HG03103 (cell line): Measurements from ENCODE around the gene GEMIN2.
A peak's percentile ranks its signal among the peaks of the same experiment; 100 is the strongest.
"Not testable (repeated sequence)": the region's sequence is repeated elsewhere in the genome, so short reads cannot be mapped to it uniquely, and the experiment has no call there.

Source experiments
- ATAC-seq: cut with Tn5 transposase; IDR thresholded peaks from one replicate; pipeline ENCODE4 v1.9.1; 2021; ENCODE audit warnings: low read depth; ENCODE audit not compliant: unreplicated experiment

Gene GEMIN2

DNA sequence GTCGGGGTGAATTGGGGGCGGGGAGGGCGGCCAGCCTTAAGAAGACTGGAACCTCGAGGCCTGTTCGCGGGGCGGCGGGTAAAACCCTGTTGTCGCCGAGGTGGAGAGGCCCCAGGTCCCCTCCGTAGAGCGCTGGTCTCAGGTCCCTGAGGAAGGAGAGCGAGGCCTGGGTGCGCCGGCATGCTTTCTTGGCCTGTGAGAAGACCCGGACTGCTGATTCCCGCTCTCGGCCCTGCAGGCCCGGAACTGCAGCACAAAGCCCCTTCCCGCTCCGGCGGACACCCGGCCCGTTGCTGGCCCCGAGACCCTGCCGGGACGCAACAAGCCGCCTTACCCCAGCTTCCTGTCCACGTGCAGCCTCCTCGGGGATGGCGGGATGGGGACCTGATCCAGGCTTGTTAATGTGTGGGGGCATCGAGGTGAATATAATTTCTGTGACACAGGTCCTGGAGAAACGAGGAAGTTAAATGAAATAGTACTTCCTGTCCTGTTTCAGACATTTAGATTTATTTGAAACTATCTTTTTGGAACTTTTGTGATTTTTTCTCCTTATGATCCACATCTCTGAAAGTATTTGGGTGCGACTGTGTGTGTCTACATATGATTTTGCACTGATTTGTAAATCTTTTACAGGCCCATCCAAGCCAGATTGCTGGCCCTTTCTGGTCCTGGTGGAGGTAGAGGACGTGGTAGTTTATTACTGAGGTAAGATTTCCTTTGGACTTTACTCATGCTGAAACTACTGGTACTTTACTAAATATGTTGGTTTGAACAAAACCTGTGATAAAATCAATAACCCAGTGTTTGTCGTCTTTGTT, 61.5 kb downstream of the GEMIN2 start:
- ATAC-seq: peak; percentile 3

DNA sequence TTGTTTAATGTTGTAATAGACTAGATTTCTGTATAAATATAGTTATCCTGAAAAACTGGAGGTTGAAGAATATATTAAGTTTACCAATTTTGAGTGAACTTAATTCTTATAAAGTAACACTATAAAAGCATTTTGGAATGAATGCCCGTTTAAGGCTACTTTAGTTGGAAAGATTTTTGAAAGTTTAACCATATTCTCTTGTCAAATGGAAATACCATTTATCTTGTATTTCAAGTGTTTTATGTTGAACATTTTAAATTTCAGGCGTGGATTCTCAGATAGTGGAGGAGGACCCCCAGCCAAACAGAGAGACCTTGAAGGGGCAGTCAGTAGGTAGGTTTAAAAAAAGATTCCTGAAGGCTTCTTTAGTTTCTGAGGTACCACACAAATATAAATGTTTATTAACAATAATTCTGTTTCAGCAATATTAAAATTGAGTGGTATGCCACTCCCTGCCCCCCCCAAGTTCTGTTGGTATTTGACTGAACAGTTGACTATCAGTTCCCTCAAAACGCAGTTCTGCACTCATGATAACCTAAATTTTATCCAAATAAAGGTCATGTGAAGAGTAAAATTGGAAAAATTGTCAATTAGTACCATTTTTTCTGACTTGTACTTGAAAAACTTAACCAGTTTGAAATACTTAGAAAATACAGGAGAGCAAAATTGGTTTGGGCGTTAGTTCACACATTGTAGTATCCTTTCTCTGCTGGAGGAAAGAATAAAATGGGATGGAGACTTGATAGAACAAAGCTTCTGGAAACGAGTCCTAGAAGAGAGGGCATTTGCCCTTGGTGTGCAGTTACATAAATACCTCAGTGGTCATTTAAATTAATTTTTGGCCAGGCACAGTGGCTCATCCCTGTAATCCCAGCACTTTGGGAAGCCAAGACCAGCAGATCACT, 62.4 kb downstream of the GEMIN2 start:
- ATAC-seq: no peak

DNA sequence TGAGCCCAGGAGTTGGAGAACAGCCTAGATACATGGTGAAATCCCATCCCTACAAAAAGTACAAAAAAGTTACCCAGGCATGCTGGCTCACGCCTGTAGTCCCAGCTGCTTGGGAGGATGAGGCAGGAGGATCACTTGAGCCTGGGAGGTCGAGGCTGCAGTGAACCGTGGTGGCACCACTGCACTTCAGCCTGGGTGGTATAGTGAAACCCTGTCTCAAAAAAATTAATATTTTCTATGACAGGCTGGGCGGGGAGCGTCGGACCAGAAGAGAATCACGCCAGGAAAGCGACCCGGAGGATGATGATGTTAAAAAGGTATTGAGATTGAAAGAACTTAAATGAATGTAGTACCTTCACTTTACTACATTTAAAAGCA, 63.0 kb downstream of the GEMIN2 start:
- ATAC-seq: no peak

DNA sequence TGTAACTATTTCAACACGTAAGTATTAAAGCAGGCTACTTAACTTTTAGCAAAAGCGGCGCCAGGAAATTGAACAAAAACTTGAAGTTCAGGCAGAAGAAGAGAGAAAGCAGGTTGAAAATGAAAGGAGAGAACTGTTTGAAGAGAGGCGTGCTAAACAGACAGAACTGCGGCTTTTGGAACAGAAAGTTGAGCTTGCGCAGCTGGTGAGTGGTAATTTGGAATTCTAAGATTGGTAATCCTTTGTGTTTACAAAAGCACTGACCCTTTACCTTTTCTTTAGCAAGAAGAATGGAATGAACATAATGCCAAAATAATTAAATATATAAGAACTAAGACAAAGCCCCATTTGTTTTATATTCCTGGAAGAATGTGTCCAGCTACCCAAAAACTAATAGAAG, 64.9 kb downstream of the GEMIN2 start:
- no peak for ATAC-seq

DNA sequence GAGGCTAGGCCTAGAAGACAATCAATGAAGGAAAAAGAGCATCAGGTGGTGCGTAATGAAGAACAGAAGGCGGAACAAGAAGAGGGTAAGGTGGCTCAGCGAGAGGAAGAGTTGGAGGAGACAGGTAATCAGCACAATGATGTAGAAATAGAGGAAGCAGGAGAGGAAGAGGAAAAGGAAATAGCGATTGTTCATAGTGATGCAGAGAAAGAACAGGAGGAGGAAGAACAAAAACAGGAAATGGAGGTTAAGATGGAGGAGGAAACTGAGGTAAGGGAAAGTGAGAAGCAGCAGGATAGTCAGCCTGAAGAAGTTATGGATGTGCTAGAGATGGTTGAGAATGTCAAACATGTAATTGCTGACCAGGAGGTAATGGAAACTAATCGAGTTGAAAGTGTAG, 66.4 kb downstream of the GEMIN2 start:
- ATAC-seq: no peak

DNA sequence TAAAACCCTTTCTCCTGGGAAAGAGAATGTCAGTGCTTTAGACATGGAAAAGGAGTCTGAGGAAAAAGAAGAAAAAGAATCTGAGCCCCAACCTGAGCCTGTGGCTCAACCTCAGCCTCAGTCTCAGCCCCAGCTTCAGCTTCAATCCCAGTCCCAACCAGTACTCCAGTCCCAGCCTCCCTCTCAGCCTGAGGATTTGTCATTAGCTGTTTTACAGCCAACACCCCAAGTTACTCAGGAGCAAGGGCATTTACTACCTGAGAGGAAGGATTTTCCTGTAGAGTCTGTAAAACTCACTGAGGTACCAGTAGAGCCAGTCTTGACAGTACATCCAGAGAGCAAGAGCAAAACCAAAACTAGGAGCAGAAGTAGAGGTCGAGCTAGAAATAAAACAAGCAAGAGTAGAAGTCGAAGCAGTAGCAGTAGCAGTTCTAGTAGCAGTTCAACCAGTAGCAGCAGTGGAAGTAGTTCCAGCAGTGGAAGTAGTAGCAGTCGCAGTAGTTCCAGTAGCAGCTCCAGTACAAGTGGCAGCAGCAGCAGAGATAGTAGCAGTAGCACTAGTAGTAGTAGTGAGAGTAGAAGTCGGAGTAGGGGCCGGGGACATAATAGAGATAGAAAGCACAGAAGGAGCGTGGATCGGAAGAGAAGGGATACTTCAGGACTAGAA, 67.0 kb downstream of the GEMIN2 start:
- no peak for ATAC-seq

DNA sequence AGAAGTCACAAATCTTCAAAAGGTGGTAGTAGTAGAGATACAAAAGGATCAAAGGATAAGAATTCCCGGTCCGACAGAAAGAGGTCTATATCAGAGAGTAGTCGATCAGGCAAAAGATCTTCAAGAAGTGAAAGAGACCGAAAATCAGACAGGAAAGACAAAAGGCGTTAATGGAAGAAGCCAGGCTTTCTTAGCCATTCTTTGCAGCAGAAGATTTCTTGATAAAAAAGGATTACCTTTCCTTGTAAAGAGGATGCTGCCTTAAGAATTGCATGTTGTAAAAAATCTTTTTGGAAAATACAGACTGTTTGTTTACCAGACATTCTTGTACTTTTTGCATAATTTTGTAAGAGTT, 67.5 kb downstream of the GEMIN2 start:
- ATAC-seq: no peak

DNA sequence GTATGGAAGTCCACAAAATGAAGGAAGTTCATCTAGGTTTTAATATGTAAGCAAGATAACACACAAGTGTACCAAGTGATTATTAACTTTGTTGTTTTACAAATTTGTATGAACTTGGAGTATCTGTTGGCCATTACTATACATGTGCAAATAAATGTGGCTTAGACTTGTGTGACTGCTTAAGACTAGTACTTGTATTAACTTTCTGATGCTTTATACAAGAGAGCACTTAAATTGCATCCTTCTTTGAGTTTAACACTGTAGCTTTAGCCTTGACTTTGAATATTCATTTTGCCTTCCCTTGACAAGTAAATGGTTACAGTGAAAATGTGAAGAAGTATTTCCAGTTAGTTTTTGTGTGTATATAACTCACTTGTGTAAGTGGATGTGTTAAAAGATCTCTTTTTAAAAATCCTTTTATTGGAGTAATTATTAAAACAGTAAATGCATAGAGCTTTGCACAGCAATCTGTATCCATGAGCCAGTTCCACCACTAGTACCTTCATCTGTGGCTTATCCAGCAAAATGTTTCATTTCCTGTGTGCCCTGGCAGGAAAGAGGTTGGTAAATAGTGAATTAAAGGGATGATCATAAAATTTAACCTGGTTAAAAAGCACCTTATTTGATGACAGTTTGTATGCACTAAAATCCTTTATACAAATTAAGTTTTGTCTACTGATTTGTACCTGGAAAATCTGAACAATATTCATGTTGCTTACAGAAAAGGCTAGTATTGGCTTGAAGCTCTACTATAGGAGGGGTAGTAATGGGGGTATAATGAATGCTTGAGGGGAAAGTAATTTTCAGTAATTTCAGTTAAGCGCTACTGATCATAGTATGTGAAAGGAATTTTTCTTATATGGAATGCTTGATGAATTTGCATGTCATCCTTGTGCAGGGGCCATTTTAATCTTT, 68.9 kb downstream of the GEMIN2 start:
- ATAC-seq: no peak

DNA sequence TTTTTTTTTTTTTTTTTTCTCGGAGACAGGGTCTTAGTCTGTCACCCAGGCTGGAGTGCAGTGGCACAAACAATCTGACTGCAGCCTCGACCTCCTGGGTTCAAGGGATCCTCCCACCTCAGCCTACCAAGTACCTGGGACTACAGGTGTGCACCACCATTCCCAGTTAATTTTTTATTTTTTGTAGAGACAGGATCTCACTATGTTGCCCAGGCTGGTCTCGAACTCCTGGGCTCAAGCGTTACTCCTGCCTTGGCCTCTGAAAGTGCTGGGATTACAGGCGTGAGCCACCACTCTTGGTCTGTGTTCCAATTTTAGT, 69.5 kb downstream of the GEMIN2 start:
- ATAC-seq: not testable (repeated sequence)

DNA sequence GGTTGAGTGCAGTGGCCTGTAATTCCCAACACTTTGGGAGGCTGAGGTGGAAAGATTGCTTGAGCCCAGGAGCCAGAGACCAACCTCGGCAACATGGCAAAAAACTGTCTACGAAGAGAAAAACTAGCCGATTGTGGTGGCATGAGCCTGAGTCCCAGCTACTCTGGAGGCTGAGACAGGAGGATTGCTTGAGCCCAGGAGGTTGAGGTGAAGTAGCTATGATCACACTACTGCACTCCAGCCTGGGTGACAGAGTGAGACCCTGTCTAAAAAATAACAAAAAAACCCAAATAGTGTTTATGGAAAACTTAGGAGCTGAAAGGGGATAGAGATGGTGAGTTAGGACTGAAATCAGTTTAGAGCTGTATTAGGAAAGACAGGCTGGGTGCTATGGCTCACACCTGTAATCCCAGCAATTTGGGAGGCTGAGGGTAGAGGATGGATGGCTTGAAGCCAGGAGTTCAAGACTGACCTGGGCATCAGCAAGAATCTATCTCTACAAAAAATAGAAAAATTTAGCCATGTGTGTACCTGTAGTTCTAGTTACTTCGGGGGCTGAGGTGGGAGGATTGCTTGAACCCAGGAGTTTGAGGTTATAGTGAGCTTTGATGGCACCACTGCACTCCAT, 70.6 kb downstream of the GEMIN2 start:
- no peak for ATAC-seq

DNA sequence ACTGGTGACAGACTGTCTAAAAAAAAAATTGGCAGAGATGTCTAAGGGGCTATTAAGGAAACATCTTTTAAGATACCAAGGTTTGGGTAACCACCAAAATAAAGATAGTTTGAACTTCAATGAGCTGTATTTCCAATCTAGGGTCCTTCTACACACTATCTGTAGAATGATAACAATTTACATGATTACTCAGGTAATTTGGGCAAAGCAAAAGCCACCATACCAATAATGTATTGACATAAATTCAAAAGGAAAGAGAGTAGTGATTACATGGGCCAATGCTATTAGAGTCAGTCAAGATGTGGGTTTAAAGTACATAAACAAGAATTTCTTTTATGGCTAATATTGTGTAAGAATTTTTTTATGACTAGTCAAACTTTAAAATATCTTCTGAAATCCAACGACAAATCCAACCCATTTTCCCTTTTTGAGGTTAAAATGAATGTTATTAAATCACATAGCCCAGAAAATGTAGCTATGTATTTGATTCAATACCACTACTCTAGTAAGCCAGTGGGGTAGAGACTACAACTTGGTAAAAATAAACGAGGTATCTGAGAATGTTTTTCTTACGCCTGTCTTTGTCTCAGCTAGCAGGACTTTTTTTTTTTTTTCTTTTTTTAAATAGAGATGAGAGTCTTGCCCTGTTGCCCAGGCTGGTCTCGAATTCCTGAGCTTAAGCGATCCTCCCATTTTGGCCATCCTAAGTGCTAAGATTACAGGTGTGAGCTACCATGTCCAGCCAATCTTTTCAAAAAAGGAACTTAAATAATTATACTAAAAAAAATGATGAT, 71.3 kb downstream of the GEMIN2 start:
- ATAC-seq: no peak
